Stimulated activated CD4-positive, alpha-beta T cell treated with anti-CD3 and anti-CD28 coated beads, Interleukin-2, amount 100 ng/mL, for 48 hours (primary cell): ENCODE results near the gene CYLD.

ENCODE experiments used
- DNase-seq, 2 donors: peaks; one replicate each; pipeline ENCODE4 v3.0.0-alpha.2; 2020

Gene CYLD

DNA sequence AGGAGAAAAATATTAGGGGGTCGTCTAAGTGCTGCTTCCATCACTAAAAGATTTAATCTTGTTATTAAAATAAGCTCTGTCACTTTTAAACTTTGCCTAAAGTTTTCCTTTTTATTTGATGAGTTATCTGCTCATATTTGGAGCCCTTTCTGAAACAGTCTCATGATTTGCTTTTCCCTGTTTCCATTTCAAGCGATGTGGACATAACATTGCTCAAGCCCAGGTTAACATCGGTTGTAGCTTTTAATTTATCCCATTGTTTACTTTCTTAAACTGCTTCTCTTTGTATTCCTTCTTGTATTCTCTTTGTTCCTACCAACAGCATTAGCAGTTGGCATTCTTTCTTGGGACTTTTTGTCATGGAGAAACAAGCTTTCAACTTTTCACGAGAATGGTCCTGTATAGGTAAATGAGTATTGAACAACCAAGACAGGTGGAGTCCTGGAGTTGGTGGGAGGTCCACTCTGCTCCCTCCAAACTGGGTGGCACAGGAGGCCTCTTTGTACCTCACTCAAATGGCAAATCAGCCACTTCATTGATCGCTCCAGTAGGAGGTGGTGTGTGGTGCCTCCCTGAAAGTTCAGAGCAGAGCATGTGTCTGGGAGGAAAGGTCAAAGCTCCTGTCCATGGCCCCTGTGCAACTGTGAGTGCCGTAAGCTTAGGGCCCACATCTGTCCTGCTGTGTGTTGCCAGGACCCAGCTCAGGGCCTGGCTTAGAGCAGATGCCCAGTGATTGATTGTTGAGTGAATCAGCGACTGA is 107.0 kb downstream of the CYLD start:
- no peak for DNase-seq
